Kidney capillary endothelial cell (primary cell): Measurements from ENCODE around the gene GAL3ST2.
"Not testable (repeated sequence)": the region's sequence is repeated elsewhere in the genome, so short reads cannot be mapped to it uniquely, and the experiment has no call there.

ENCODE experiments used
- DNase-seq: peaks from one replicate; pipeline ENCODE4 v3.0.0-alpha.2; 2018; ENCODE audit warnings: low spot score

Gene GAL3ST2

GRCh38 chr2:241768850-241769249, 7.8 kb upstream of the GAL3ST2 start:
- no peak for DNase-seq

- no peak for DNase-seq
These were observed 6.8 kb upstream of the GAL3ST2 start for GRCh38 chr2:241769819-241770184.

- DNase-seq = no peak
These were observed 6.3 kb upstream of the GAL3ST2 start for GRCh38 chr2:241770185-241770935.

GRCh38 chr2:241770936-241771285, 5.7 kb upstream of the GAL3ST2 start:
- DNase-seq = no peak

- DNase-seq = no peak
These were observed 5.1 kb upstream of the GAL3ST2 start for GRCh38 chr2:241771286-241772062.

- DNase-seq = no peak
These were observed 4.5 kb upstream of the GAL3ST2 start for GRCh38 chr2:241772063-241772499.

- DNase-seq = no peak
These were observed 2.9 kb upstream of the GAL3ST2 start for GRCh38 chr2:241773511-241774418.

GRCh38 chr2:241774419-241775222, 2.0 kb upstream of the GAL3ST2 start:
- DNase-seq = no peak

GRCh38 chr2:241775223-241776177, 1.1 kb upstream of the GAL3ST2 start:
- DNase-seq = no peak

GRCh38 chr2:241777170-241777685, 606 bp downstream of the GAL3ST2 start:
- DNase-seq = no peak

GRCh38 chr2:241777686-241778627, 1.3 kb downstream of the GAL3ST2 start:
- DNase-seq = no peak

- DNase-seq = no peak
These were observed 4.4 kb downstream of the GAL3ST2 start for GRCh38 chr2:241780939-241781569.

GRCh38 chr2:241782053-241782452, 5.4 kb downstream of the GAL3ST2 start:
- not testable (repeated sequence) for DNase-seq

- no peak for DNase-seq
These were observed 11.5 kb downstream of the GAL3ST2 start for GRCh38 chr2:241788135-241788534.

- DNase-seq = no peak
These were observed 11.9 kb downstream of the GAL3ST2 start for GRCh38 chr2:241788572-241788971.

- DNase-seq = not testable (repeated sequence)
These were observed 14.8 kb downstream of the GAL3ST2 start for GRCh38 chr2:241791385-241791784.

- DNase-seq = no peak
These were observed 16.8 kb downstream of the GAL3ST2 start for GRCh38 chr2:241793385-241793784.

- no peak for DNase-seq
These were observed 17.7 kb downstream of the GAL3ST2 start for GRCh38 chr2:241794250-241794823.
